Activated T-cell treated with anti-CD3 and anti-CD28 coated beads, Interleukin-2, amount 50 U/mL, for 72 hours (primary cell): Measurements from ENCODE around the gene PROSER3. TPM values are rescaled to one million over a fixed set of nuclear protein-coding genes. Genes with fewer than 3 reads are reported as not detected.

Source experiments
- ATAC-seq, 2 donors: fragments of 150-1000 bp; cut with Tn5 transposase; replicated peaks in 1 of 2; 2 replicates each; pipeline ENCODE4 v1.10.0; 2021; ENCODE audit warnings: moderate library complexity in 2 of 2, mild to moderate bottlenecking in 1 of 2
- DNase-seq, 2 donors: peaks; one replicate each; pipeline ENCODE4 v3.0.0; 2021 to 2022; ENCODE audit warnings: mixed read lengths in 1 of 2
- H3K27ac Mint-ChIP-seq: one replicate; pipeline ENCODE4 v1.8.0; 2022; ENCODE audit warnings: mild to moderate bottlenecking, moderate library complexity, mixed read lengths
- H3K27me3 Mint-ChIP-seq: one replicate; pipeline ENCODE4 v1.8.0; 2022; ENCODE audit warnings: low read depth, mixed read lengths
- H3K36me3 Mint-ChIP-seq, 2 donors: one replicate each; pipeline ENCODE4 v1.8.0; 2022; ENCODE audit warnings: mixed read lengths in 2 of 2, mild to moderate bottlenecking in 1 of 2; ENCODE audit not compliant: insufficient read depth in 2 of 2
- H3K4me1 Mint-ChIP-seq: one replicate; pipeline ENCODE4 v1.8.0; 2022; ENCODE audit warnings: low read depth, mixed read lengths
- H3K4me3 Mint-ChIP-seq, 2 donors: one replicate each; pipeline ENCODE4 v1.8.0; 2022; ENCODE audit warnings: mild to moderate bottlenecking in 2 of 2, mixed read lengths in 2 of 2, moderate library complexity in 2 of 2
- H3K9me3 Mint-ChIP-seq, 2 donors: one replicate each; pipeline ENCODE4 v1.8.0; 2022; ENCODE audit warnings: mixed read lengths in 2 of 2
- total RNA-seq, 2 donors: library from RNA; stranded (reverse); gene quantifications; one replicate each; pipeline ENCODE4 v1.2.3, GENCODE V29; 2022

The PROSER3 gene
- total RNA-seq, 2 donors from 2014 or later = 38.9 to 47.8 TPM

GRCh38 chr19:35774274-35775045 lies 16.5 kb downstream of the PROSER3 start:
- H3K4me3 Mint-ChIP-seq = peak overlapping the region; percentile 78 to 95
- no peak for ATAC-seq
- DNase-seq = no peak
- H3K36me3 Mint-ChIP-seq = no peaks in the 10 kb centered on the region
- H3K4me1 Mint-ChIP-seq = peaks cover 21% of the 10 kb centered on the region
- H3K27ac Mint-ChIP-seq = peak overlapping the region; percentile 90
- H3K9me3 Mint-ChIP-seq = no peaks in the 10 kb centered on the region
- H3K27me3 Mint-ChIP-seq = no peaks in the 10 kb centered on the region

GRCh38 chr19:35775046-35775297 lies 17.0 kb downstream of the PROSER3 start:
- no peak for DNase-seq
- Mint-ChIP-seq H3K27me3 (no peaks in the 10 kb centered on the region), H3K9me3 (no peaks in the 10 kb centered on the region), H3K27ac (peak overlapping the region; percentile 90), H3K4me1 (peaks cover 21% of the 10 kb centered on the region), H3K4me3 (peak overlapping the region; percentile 78 to 95), H3K36me3 (no peaks in the 10 kb centered on the region)
- peak; percentile 8 to 18 for ATAC-seq

GRCh38 chr19:35775298-35776101 lies 17.5 kb downstream of the PROSER3 start, which contains the start of gene ARHGAP33:
Gene ARHGAP33 (plus strand): TSS chr19:35775564. CDS start chr19:35775659, 95 bp downstream.
- Mint-ChIP-seq H3K4me1 (peaks cover 21% of the 10 kb centered on the region), H3K36me3 (no peaks in the 10 kb centered on the region), H3K4me3 (peak within 1 kb of the TSS; percentile 89 to 95), H3K27me3 (no peaks in the 10 kb centered on the region), H3K9me3 (no peaks in the 10 kb centered on the region), H3K27ac (peak within 1 kb of the TSS; percentile 90)
- ATAC-seq (peak; percentile 97), DNase-seq (peak; percentile 100)

- Mint-ChIP-seq H3K27ac (no peak overlapping the region), H3K4me1 (peaks cover 21% of the 10 kb centered on the region), H3K4me3 (peak overlapping the region; percentile 89 to 95), H3K9me3 (no peaks in the 10 kb centered on the region), H3K27me3 (no peaks in the 10 kb centered on the region), H3K36me3 (no peaks in the 10 kb centered on the region)
- DNase-seq (no peak), ATAC-seq (no peak)
Measured at GRCh38 chr19:35776102-35776788, 18.3 kb downstream of the PROSER3 start.

GRCh38 chr19:35777086-35777841 lies 19.3 kb downstream of the PROSER3 start:
- Mint-ChIP-seq H3K4me1 (peaks cover 21% of the 10 kb centered on the region), H3K36me3 (no peaks in the 10 kb centered on the region), H3K27ac (no peak overlapping the region), H3K4me3 (peak overlapping the region; percentile 4 to 89), H3K9me3 (no peaks in the 10 kb centered on the region), H3K27me3 (no peaks in the 10 kb centered on the region)
- DNase-seq = no peak
- no peak for ATAC-seq

- H3K4me3 Mint-ChIP-seq = no peak overlapping the region
- no peaks in the 10 kb centered on the region for H3K27me3 Mint-ChIP-seq
- H3K27ac Mint-ChIP-seq = no peak overlapping the region
- H3K36me3 Mint-ChIP-seq = peaks cover 0 to 3% of the 10 kb centered on the region in 2 donors
- H3K4me1 Mint-ChIP-seq = peaks cover 21% of the 10 kb centered on the region
- DNase-seq (no peak), ATAC-seq (no peak)
- no peaks in the 10 kb centered on the region for H3K9me3 Mint-ChIP-seq
Measured at GRCh38 chr19:35777961-35778360, 20.0 kb downstream of the PROSER3 start.

GRCh38 chr19:35779033-35779432 lies 21.1 kb downstream of the PROSER3 start:
- peaks cover 0 to 3% of the 10 kb centered on the region in 2 donors for H3K36me3 Mint-ChIP-seq
- H3K27ac Mint-ChIP-seq = no peak overlapping the region
- ATAC-seq (no peak), DNase-seq (no peak)
- no peaks in the 10 kb centered on the region for H3K9me3 Mint-ChIP-seq
- no peak overlapping the region for H3K4me3 Mint-ChIP-seq
- peaks cover 21% of the 10 kb centered on the region for H3K4me1 Mint-ChIP-seq
- H3K27me3 Mint-ChIP-seq = no peaks in the 10 kb centered on the region

GRCh38 chr19:35780058-35780457 lies 22.1 kb downstream of the PROSER3 start:
- no peak overlapping the region for H3K27ac Mint-ChIP-seq
- no peaks in the 10 kb centered on the region for H3K27me3 Mint-ChIP-seq
- no peak overlapping the region for H3K4me3 Mint-ChIP-seq
- peaks cover 14% of the 10 kb centered on the region for H3K4me1 Mint-ChIP-seq
- H3K9me3 Mint-ChIP-seq = no peaks in the 10 kb centered on the region
- DNase-seq (no peak), ATAC-seq (no peak)
- peaks cover 0 to 3% of the 10 kb centered on the region in 2 donors for H3K36me3 Mint-ChIP-seq

GRCh38 chr19:35780717-35781116 lies 22.7 kb downstream of the PROSER3 start:
- no peak for ATAC-seq

GRCh38 chr19:35781650-35782049 lies 23.7 kb downstream of the PROSER3 start:
- no peaks in the 10 kb centered on the region for H3K27me3 Mint-ChIP-seq
- no peak overlapping the region for H3K4me3 Mint-ChIP-seq
- H3K4me1 Mint-ChIP-seq = peaks cover 4% of the 10 kb centered on the region

More at GRCh38 chr19:35780717-35781116, 22.7 kb downstream of the PROSER3 start:
- no peak overlapping the region for H3K4me3 Mint-ChIP-seq
- no peak overlapping the region for H3K27ac Mint-ChIP-seq
- H3K9me3 Mint-ChIP-seq = no peaks in the 10 kb centered on the region
- H3K4me1 Mint-ChIP-seq = peaks cover 14% of the 10 kb centered on the region
- peaks cover 0 to 3% of the 10 kb centered on the region in 2 donors for H3K36me3 Mint-ChIP-seq
- H3K27me3 Mint-ChIP-seq = no peaks in the 10 kb centered on the region
- DNase-seq = no peak

GRCh38 chr19:35782589-35782988 lies 24.6 kb downstream of the PROSER3 start:
- Mint-ChIP-seq H3K27me3 (no peaks in the 10 kb centered on the region), H3K4me3 (no peak overlapping the region), H3K9me3 (no peaks in the 10 kb centered on the region), H3K27ac (no peak overlapping the region), H3K36me3 (peaks cover 0 to 3% of the 10 kb centered on the region in 2 donors), H3K4me1 (no peaks in the 10 kb centered on the region)
- ATAC-seq (no peak), DNase-seq (no peak)

More at GRCh38 chr19:35781650-35782049, 23.7 kb downstream of the PROSER3 start:
- H3K27ac Mint-ChIP-seq = no peak overlapping the region
- H3K9me3 Mint-ChIP-seq = no peaks in the 10 kb centered on the region
- no peak for ATAC-seq
- H3K36me3 Mint-ChIP-seq = peaks cover 0 to 3% of the 10 kb centered on the region in 2 donors
- no peak for DNase-seq
